GM21515 (cell line): Measurements from ENCODE around the gene SHROOM4.

ENCODE experiments used
- ATAC-seq: cut with Tn5 transposase; IDR thresholded peaks from one replicate; pipeline ENCODE4 v1.9.1; 2021; ENCODE audit not compliant: unreplicated experiment

The SHROOM4 gene, protein sequence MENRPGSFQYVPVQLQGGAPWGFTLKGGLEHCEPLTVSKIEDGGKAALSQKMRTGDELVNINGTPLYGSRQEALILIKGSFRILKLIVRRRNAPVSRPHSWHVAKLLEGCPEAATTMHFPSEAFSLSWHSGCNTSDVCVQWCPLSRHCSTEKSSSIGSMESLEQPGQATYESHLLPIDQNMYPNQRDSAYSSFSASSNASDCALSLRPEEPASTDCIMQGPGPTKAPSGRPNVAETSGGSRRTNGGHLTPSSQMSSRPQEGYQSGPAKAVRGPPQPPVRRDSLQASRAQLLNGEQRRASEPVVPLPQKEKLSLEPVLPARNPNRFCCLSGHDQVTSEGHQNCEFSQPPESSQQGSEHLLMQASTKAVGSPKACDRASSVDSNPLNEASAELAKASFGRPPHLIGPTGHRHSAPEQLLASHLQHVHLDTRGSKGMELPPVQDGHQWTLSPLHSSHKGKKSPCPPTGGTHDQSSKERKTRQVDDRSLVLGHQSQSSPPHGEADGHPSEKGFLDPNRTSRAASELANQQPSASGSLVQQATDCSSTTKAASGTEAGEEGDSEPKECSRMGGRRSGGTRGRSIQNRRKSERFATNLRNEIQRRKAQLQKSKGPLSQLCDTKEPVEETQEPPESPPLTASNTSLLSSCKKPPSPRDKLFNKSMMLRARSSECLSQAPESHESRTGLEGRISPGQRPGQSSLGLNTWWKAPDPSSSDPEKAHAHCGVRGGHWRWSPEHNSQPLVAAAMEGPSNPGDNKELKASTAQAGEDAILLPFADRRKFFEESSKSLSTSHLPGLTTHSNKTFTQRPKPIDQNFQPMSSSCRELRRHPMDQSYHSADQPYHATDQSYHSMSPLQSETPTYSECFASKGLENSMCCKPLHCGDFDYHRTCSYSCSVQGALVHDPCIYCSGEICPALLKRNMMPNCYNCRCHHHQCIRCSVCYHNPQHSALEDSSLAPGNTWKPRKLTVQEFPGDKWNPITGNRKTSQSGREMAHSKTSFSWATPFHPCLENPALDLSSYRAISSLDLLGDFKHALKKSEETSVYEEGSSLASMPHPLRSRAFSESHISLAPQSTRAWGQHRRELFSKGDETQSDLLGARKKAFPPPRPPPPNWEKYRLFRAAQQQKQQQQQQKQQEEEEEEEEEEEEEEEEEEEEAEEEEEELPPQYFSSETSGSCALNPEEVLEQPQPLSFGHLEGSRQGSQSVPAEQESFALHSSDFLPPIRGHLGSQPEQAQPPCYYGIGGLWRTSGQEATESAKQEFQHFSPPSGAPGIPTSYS (N-terminal part only)

DNA sequence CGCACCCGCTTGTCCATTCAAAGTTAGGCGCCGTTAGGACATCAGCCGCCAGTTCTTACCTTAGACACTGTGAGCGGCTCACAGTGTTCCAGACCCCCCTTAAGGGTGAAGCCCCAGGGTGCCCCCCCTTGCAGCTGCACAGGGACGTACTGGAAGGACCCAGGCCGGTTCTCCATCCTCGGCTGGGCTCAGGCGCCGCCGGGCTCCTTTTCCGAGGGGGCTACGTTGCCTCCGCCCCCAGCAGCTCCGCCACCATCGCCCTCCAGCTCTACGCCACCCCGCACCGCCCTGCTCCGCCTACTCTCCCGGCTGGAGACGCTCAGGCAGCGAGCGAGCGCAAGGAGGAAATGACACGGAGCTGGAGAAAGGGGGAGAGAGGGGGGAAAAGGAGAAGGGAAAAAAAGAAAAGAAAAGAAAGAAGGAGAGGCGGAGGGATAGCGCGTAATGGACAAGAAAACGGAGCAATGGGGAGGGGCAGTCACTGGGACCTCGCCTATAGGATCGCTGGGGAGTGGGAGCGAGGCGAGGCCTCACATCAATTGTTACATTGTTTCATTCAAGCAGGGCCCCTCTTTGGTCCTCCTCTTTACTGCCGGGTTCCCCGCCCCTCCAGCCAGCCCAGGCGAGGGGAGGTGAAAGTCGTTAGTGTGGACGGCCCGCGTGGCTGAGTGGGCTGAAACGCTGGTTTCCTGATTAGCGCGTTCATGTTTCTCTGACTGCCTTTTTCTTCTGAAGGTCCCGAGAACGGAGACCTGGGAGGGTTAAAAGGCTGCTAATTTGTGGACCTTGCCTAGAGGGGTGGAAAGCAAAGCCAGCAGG is at the start of gene SHROOM4:
TSS of gene SHROOM4 (minus strand) at position 352 of the 819 bp plus-strand sequence. CDS start at position 176, 176 bp downstream.
- ATAC-seq: no peak

DNA sequence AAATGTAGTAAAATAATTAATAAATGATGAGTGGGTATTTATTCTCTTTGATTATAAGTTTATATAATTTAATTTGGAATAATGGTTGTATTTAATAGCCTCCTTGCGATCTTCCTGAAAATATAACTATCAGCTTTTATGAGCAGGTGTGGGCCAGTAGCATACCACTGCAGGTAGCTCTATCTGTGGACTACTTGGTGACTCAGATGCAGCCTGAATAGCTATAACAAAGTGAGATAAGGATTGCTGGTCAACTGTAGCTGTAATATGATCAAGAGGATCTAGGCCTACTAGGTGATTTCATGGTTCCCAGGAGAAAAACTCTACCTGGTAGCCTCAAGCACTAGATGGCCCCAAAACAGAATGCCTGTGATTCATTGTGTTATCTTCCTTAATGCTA is 49.5 kb upstream of the SHROOM4 start:
- ATAC-seq: no peak

DNA sequence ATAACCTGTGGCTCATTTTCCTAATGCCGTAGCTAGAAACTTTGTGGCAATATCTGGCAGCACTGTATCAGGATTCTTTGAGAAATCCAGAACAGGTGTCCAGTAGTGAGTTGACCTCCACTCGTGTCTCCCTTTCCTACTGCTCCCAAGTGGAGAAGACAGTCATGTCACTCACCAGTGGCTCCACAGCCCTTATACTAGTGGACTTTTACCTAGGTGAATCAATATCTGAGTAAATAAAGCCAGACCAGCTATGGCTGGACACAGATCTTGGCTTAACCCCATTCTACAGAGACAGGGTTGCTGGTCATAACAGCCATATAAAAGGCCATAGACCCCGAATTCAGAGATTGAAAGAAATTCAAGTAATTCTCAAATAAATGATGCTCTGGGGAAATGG is 46.5 kb upstream of the SHROOM4 start:
- no peak for ATAC-seq

DNA sequence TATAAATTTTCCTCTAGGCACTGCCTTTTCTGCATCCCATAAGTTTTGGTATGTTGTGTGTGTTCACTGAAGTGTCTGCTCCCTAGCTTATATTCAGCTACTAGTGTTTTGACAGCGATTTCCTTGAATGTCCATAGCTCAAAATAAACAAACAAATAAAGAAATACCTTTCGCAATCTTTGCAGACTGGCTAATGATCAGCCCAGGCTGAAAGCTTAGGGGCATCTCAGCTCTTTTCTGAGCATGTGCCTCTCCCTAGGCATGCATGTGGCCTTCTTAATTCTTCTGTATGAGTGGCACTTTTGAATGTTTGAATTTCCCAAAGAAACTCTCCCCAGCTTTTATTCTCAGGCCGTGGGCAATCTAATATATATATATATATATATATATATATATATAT is 44.6 kb upstream of the SHROOM4 start:
- ATAC-seq: no peak

DNA sequence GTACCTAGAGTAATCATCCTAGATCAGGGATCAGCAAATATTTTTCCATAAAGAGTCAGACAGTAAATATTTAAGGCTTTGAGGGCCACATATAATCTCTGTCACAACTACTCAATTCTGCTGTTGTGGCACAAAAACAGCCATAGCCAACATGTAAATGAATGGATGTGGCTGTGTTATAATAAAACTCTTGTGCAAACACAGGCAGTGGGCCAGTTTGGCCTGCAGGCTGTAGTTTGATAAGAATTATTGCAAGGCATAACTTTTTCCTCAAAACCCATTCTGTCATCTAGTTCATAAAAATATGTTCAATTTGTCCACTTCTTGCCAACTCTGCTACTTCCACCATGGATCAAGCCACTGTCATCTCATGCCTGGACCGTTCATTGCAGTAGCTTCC is 39.4 kb upstream of the SHROOM4 start:
- no peak for ATAC-seq

DNA sequence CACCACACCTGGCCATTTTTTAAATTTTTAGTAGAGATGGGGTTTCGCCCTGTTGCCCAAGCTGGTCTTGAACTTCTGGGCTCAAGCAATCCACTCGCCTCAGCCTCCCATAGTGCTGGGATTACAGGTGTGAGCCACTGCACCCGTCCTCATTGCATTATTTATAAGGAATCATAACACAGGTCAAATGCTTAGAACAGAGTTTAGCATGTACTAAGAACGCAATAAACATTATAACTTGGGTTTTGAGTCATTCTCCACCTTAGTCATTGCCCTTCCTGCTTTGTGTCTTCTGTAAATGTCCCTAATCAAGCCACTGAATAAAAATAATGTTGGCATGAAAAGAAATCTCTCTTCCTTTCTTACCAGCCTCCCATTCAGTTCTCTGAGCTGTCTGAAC is 38.5 kb upstream of the SHROOM4 start:
- ATAC-seq: no peak

DNA sequence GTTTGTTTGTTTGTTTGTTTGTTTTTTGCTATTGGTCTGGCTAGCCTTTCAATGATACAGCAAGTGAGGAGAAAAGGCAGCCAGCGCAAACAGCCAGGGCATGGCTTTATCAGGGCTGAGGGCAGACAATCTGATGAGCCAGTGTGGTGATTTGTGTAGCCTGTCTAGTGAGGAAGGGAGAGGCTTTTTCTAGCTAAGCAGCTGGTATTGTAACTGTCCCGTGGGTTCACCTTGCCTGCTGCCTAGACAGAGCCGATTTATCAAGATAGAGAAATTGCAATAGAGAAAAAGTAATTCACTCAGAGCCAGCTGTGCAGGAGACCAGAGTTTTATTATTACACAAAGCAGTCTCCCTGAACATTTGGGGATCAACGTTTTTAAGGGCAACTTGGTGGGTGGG is 28.2 kb upstream of the SHROOM4 start:
- ATAC-seq: no peak

DNA sequence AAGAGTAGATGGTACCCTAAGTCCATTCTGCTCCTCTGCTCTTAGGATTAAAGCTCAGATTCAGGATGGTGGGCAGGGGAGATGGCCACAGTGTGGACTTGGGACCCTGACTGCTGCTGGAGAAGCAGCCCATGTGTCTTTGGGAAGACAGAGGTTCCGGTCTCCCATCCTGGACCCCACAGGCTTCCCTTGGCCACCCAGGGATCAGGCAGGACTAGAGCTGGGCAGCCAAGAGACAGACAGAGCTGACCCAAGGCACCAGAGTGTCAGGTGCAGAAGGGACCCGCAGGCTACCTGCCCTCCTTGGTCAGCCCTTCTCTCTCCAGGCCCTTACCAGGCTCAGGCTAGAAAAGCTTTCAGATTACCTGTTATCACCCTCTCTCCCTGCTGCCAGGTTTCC is 25.7 kb upstream of the SHROOM4 start:
- ATAC-seq: no peak

DNA sequence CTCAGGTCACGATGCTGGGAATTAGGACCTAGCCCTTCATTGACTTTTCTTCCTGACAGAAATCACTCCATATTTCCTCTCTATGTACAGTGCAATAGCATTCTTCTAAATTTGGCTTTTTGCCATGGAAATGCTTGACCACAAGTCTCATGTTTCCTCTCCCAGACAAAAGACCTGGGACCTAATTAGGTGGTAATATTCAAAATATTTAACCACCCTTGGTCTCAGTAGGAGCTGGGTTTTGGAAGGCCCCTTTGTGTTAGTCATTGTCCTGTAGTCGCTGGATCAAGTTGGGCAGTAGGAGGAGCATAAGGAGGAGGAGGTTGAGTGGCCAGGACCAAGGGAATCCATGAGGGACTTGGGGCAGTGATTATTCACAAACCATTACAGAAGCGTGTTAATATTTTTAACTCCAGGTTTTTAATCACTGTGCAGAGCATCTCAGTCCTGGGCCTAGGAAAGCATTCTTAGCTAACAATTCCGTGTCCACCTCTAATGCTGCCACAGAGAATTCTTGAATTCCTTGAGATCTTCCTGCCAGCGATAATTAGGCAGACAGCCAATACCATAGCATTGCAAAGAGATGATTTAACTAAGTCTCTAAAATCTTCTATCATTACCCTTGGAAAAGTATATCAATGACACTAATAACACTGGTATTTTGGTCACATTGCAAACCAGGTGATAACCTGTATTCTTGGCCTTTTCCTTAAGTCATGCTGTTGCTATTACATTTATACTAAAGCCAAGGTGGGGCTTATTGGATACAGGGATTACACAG is 25.0 kb upstream of the SHROOM4 start:
- ATAC-seq: no peak

DNA sequence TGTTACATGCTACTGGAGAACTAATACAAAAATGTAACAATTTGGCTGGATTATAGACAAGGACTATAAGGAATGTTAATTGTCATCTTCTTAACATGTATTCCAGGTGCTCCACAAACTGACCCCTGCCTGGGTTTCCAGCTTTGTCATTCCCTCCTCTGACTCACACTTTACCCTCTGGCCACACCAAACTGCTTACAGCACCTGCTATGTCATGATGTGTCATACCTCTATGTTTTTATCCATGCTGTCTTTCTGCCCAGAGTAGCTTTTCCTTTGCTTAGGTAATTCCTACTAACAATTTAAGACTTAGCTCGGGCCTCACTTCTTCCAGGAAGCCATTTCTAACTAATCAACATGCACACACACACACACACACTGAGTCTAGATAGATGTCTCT is 14.0 kb upstream of the SHROOM4 start:
- no peak for ATAC-seq

DNA sequence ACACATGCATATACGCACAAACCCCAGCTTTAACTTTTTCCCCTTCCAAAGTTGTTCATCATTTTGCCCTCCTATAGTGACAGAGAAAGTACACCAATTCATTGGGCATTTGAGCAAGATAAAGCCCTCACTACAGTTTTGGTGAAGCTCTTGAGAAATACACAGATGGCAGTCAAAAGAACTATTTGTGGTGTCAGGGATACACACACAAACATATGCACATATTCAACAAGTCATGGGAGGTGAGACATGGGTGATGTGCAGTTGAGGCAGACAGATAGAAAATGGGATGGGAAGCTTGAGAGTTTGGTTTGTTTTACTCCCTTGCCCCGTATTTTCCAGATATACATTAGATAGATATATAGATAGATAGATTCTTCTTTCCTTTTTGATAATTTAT is 11.8 kb upstream of the SHROOM4 start:
- ATAC-seq: no peak

DNA sequence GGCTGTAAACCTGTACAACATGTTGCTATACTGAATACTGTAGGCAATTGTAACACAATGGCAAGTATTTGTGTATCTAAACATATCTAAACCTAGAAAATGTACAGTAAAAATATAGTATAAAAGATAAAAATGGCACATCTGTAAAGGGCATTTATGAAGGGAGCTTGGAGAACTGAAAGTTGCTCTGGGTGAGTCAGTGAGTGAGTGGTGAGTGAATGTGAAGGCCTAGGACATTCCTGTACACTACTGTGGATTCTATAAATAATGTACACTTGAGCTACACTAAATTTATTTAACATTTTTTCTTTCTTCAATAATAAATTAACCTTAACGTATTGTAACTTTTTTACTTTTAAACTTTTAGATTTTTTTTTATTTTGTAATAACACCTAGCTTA is 5.0 kb upstream of the SHROOM4 start:
- no peak for ATAC-seq

DNA sequence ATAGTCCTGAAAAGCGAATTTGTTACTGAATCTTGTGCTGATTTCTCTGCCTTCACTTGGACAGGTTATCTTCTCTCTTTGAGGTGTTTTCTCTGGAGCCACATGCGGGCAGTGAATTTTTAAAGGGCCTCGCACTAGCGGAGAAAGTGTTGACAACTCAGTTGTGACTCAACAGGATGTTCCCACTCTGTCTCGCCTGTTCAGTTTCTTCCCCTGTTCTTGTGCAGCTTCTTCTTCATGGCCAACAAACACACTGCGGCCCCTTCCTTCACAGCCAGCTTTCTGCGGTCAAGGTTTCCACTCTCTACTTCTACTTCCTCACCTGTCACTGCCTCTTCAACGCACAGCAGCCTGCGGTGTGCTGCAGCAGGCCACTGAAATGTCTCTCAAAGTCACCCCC is 1.1 kb upstream of the SHROOM4 start:
- no peak for ATAC-seq

DNA sequence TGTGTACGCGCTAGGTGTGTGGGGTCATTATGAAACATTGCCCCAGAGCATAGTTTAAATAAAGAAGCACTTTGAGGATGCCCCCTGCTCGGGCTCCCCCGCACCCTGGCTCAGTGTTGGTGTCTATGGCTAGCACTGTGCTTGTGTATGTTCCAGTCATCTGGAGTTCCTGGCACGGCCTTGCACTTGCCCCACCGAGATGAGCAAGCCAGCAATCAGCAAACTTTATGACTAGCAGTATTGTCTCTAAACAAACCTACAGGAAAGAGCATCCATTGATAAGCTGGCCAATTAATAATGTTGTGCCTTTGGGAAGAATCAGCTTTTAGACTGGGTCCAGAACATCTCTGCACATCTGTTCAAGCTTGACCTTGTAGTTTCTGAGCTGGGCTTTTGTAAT is 707 bp upstream of the SHROOM4 start:
- ATAC-seq: no peak

DNA sequence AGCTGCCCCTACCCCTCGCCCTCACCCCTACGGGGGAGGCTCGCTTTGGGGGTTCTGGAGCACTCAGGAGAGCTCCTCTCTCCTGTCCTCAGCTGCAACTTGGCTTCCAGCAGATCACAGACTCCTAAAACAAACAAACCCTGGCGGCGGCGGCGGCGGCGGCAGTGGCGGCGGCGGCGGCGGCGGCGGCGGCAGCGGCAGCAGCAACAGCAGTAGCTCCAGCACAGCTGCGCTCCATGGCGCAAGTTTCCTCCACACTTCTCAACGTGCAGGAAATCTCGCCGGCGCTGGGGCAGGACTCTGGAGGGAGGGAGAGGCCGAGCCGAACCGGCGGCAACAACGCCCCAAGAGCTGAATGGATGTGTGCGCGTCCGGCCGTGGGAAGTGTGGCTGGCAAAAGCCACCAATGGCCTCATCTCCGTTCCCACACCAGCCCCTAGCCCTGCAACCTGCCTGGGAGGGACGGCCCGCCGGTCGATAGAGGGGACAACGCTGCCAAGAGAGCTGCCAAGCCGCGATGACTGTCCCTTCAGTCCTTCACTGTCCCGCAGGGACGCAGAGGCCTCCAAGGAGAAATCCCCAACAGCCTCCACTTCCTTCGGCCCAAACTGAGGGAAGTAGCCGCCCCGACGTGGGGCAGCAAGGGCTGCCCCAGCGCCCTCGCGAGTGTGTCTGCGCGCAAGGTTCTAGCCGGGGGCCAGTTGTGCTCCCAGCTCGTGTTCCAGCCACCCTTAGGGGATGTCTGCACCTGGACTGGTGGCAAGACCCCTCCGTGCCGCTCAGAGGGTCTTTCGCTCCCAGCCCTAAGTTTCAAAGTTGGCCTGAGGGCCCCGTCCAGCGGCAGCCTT is 775 bp downstream of the SHROOM4 start:
- no peak for ATAC-seq

DNA sequence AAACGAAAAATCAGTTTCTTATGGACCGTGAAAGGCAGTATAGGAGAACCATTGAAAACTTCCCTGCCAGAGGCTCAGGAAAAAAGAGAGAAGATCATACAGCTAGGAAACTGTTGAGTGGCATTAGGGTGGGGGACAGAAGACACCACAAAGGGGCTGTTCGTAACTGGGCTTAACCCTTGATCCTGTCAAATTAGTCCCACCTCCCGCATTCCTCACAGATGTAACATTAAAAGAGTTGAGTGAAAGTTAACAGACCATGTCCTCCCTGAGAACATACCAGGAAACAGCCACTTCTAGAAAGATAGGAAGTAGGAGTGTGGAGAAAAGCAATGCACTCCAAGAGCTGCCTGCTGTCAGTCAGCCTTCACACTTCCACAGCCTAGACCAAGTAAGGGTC is 8.7 kb downstream of the SHROOM4 start:
- no peak for ATAC-seq

DNA sequence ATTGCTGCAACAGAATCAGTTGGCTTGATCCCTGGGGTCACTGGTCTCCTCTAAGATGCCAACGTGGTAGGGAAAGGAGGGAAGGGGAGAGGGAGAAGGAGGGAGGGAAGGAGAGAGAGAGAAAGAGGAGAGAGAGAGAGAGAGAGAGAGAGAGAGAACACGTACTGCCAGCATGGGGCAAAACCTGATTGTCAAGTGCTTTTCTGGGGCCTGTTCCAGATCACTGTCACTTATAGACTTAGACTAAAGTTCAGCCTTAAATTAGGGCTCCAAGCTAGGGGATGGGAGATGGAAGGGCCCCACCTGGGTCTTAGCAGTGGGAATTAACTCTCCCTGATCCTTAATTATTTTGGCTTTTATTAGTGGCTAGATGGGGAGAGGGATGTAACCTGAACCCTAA is 12.9 kb downstream of the SHROOM4 start:
- ATAC-seq: no peak

DNA sequence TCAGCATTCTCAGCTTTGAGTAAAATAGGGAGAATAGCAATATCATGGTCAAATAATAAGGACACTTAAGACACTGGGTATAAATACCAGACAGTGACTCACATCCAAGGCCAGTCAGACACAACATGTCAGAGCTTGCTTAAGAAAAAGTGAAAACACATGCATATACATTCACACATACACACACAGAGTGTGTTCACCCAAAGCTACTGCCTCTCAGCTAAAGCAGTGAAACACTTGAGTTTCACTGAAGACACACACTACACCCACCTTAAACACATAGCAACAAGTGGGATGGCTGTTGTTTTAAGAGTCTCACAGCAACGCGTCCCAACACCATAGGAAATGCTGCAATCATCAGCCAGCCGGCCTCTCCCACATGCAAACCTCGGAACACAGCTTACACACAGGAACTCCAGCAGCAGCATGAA is 14.4 kb downstream of the SHROOM4 start:
- ATAC-seq: no peak

DNA sequence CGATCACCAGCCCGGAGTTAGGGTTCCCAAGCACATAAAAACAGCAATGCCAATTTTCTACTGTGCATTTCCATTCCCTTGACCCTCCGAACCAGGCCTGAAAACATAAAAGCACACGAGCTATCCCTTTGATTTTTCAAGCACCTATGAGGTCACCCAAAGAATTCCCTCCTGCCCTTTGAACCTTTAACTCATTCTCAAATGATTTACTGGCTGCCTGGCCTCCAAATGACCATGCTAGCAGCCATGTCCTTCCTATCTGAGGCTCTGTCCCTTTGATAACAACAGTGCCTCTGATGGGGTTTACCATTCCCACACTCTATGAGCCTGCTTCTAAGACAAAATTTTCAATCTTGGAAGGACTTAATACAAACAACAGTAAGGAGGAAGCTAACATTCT is 15.2 kb downstream of the SHROOM4 start:
- ATAC-seq: no peak
